NCI-H187 (cell line): ENCODE data around the gene LSM4.
"Not testable (repeated sequence)": the region's sequence is repeated elsewhere in the genome, so short reads cannot be mapped to it uniquely, and the experiment has no call there.

ENCODE experiments used
- DNase-seq, 2 experiments: peaks; one replicate each; lab custom pipeline; 2025; lab: John Stamatoyannopoulos, UW

The LSM4 gene

GRCh38 chr19:18322759-18323460 lies at the start of gene LSM4:
Gene LSM4 (minus strand): TSS chr19:18323076. CDS start chr19:18323020, 56 bp downstream.
- peak; percentile 83 to 92 for DNase-seq

GRCh38 chr19:18368504-18369222 lies 45.8 kb upstream of the LSM4 start:
- DNase-seq, result no peak

- no peak for DNase-seq
Measured at GRCh38 chr19:18366021-18366435, 43.2 kb upstream of the LSM4 start.

- no peak for DNase-seq
Measured at GRCh38 chr19:18364826-18365528, 42.1 kb upstream of the LSM4 start.

GRCh38 chr19:18364277-18364825 lies 41.5 kb upstream of the LSM4 start:
- DNase-seq, result not testable (repeated sequence)

GRCh38 chr19:18363787-18364186 lies 40.9 kb upstream of the LSM4 start:
- no peak for DNase-seq

GRCh38 chr19:18362934-18363542 lies 40.2 kb upstream of the LSM4 start:
- no peak for DNase-seq

- no peak for DNase-seq
Measured at GRCh38 chr19:18361646-18362045, 38.8 kb upstream of the LSM4 start.

- no peak for DNase-seq
Measured at GRCh38 chr19:18357041-18357440, 34.2 kb upstream of the LSM4 start.

GRCh38 chr19:18354743-18355142 lies 31.9 kb upstream of the LSM4 start:
- not testable (repeated sequence) for DNase-seq

GRCh38 chr19:18353378-18354005 lies 30.6 kb upstream of the LSM4 start:
- no peak for DNase-seq

- no peak for DNase-seq
Measured at GRCh38 chr19:18351544-18351943, 28.7 kb upstream of the LSM4 start.

- no peak for DNase-seq
Measured at GRCh38 chr19:18350490-18350889, 27.6 kb upstream of the LSM4 start.

- DNase-seq, result no peak
Measured at GRCh38 chr19:18349524-18350128, 26.8 kb upstream of the LSM4 start.

GRCh38 chr19:18348818-18349339 lies 26.0 kb upstream of the LSM4 start:
- not testable (repeated sequence) for DNase-seq

- DNase-seq, result no peak
Measured at GRCh38 chr19:18348171-18348570, 25.3 kb upstream of the LSM4 start.

- DNase-seq, result no peak
Measured at GRCh38 chr19:18346091-18346490, 23.2 kb upstream of the LSM4 start.

GRCh38 chr19:18345296-18345695 lies 22.4 kb upstream of the LSM4 start:
- no peak for DNase-seq

- no peak for DNase-seq
Measured at GRCh38 chr19:18344582-18344950, 21.7 kb upstream of the LSM4 start.

GRCh38 chr19:18342090-18342632 lies 19.3 kb upstream of the LSM4 start:
- no peak for DNase-seq
